ENCODE results near the gene GPR107.

The GPR107 gene

GRCh38 chr9:130122456-130122855 lies 68.8 kb downstream of the GPR107 start:
- intact Hi-C loops (cut with DNase I), result no loop called here
- no peak for DNase-seq

- DNase-seq, result peak in 1 of 42 donors; percentile 17
Measured at GRCh38 chr9:130124085-130124860, 70.6 kb downstream of the GPR107 start.

GRCh38 chr9:130126721-130127433 lies 73.2 kb downstream of the GPR107 start:
- no peak for DNase-seq
- intact Hi-C loops (cut with DNase I), result no loop called here

More at GRCh38 chr9:130124085-130124860, 70.6 kb downstream of the GPR107 start:
- intact Hi-C loops (cut with DNase I), result no loop called here

GRCh38 chr9:130128251-130128650 lies 74.5 kb downstream of the GPR107 start:
- intact Hi-C loops (cut with DNase I), result no loop called here
- peak in 1 of 42 donors; percentile 20 for DNase-seq

- intact Hi-C loops (cut with DNase I), result no loop called here
- peak in 22 of 42 donors; percentile 19 to 66 (median 46) for DNase-seq
Measured at GRCh38 chr9:130128733-130129431, 75.2 kb downstream of the GPR107 start.

GRCh38 chr9:130129432-130130061 lies 75.8 kb downstream of the GPR107 start:
- intact Hi-C loops (cut with DNase I), result no loop called here
- peak in 6 of 42 donors; percentile 13 to 38 (median 21) for DNase-seq

GRCh38 chr9:130132746-130133145 lies 79.0 kb downstream of the GPR107 start:
- intact Hi-C loops (cut with DNase I), result no loop called here
- DNase-seq, result no peak

- no peak for DNase-seq
- intact Hi-C loops (cut with DNase I), result no loop called here
Measured at GRCh38 chr9:130137081-130137640, 83.5 kb downstream of the GPR107 start.

- DNase-seq, result no peak
- intact Hi-C loops (cut with DNase I), result no loop called here
Measured at GRCh38 chr9:130137641-130138081, 84.0 kb downstream of the GPR107 start.

- intact Hi-C loops (cut with DNase I), result no loop called here
- DNase-seq, result peak in 5 of 42 donors; percentile 16 to 62 (median 29)
Measured at GRCh38 chr9:130138171-130138653, 84.5 kb downstream of the GPR107 start.

- DNase-seq, result peak in 26 of 42 donors; percentile 8 to 76 (median 49)
- intact Hi-C loops (cut with DNase I), result no loop called here
Measured at GRCh38 chr9:130138791-130139190, 85.1 kb downstream of the GPR107 start.

- intact Hi-C loops (cut with DNase I), result no loop called here
- no peak for DNase-seq
Measured at GRCh38 chr9:130139251-130139650, 85.5 kb downstream of the GPR107 start.

GRCh38 chr9:130140706-130141105 lies 87.0 kb downstream of the GPR107 start:
- intact Hi-C loops (cut with DNase I), result no loop called here
- DNase-seq, result peak in 22 of 42 donors; percentile 12 to 77 (median 44)

- intact Hi-C loops (cut with DNase I), result no loop called here
- DNase-seq, result no peak
Measured at GRCh38 chr9:130142056-130142455, 88.3 kb downstream of the GPR107 start.

- intact Hi-C loops (cut with DNase I), result no loop called here
- DNase-seq, result peak in 4 of 42 donors; percentile 11 to 47 (median 20)
Measured at GRCh38 chr9:130142641-130143040, 88.9 kb downstream of the GPR107 start.

GRCh38 chr9:130143279-130143893 lies 89.7 kb downstream of the GPR107 start:
- intact Hi-C loops (cut with DNase I), result no loop called here
- DNase-seq, result peak in 10 of 42 donors; percentile 13 to 53 (median 29)

GRCh38 chr9:130143958-130144366 lies 90.3 kb downstream of the GPR107 start:
- intact Hi-C loops (cut with DNase I), result no loop called here

GRCh38 chr9:130144703-130145102 lies 91.0 kb downstream of the GPR107 start:
- DNase-seq, result no peak
- intact Hi-C loops (cut with DNase I), result no loop called here

More at GRCh38 chr9:130143958-130144366, 90.3 kb downstream of the GPR107 start:
- DNase-seq, result peak in 1 of 42 donors; percentile 33

All from head of caudate nucleus (tissue), 42 donors.